ENCODE measurements around the gene TCF21. TPM values are rescaled to one million over a fixed set of nuclear protein-coding genes. Genes with fewer than 3 reads are reported as not detected.

Gene TCF21
- polyA plus RNA-seq, 1 donor from 2014 or later, result not detected

DNA sequence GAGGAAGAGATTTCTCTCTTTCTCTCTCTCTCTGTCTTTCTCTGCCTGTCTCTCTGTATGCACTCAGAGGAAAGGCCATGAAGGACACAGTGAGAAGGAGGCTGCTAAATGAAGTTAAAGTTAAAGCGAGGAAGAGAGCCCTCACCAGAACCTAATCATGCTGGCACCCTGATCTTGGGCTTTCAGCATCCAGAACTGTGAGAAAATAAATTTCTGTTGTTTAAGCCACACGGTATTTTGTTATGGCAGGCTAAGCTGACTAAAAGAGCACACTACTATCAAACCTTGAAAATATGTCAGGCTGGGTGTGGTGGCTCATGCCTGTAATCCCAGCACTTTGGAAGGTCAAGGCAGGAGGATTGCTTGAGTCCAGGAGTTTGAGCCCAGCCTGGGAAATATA is 8.0 kb upstream of the TCF21 start:
- H3K27me3 ChIP-seq (ENCODE audit: insufficient read depth, low read depth, low read length), result peaks cover 6% of the 10 kb centered on the region
- H3K79me2 ChIP-seq (replicated peaks; ENCODE audit: insufficient read depth, low read length), result no peaks in the 10 kb centered on the region
- H3K27ac ChIP-seq (ENCODE audit: low read length), result no peak overlapping the region
- H3K4me3 ChIP-seq (ENCODE audit: low read length), result no peak overlapping the region
- no peaks in the 10 kb centered on the region for H4K20me1 ChIP-seq (ENCODE audit: insufficient read depth)
- no peaks in the 10 kb centered on the region for H3K36me3 ChIP-seq (ENCODE audit: insufficient read depth, low read length)
- H3K4me2 ChIP-seq (ENCODE audit: low read length), result no peak overlapping the region
- no peak overlapping the region for H3K9ac ChIP-seq (ENCODE audit: low read length)
- H3F3A ChIP-seq (ENCODE audit: insufficient read depth, low read length, poor library complexity, severe bottlenecking), result no peaks in the 10 kb centered on the region
- no peaks in the 10 kb centered on the region for H3K9me2 ChIP-seq (ENCODE audit: insufficient read depth, low read length)
- no peaks in the 10 kb centered on the region for H3K9me3 ChIP-seq (ENCODE audit: low read length)
- TF ChIP-seq, protein P1, sequence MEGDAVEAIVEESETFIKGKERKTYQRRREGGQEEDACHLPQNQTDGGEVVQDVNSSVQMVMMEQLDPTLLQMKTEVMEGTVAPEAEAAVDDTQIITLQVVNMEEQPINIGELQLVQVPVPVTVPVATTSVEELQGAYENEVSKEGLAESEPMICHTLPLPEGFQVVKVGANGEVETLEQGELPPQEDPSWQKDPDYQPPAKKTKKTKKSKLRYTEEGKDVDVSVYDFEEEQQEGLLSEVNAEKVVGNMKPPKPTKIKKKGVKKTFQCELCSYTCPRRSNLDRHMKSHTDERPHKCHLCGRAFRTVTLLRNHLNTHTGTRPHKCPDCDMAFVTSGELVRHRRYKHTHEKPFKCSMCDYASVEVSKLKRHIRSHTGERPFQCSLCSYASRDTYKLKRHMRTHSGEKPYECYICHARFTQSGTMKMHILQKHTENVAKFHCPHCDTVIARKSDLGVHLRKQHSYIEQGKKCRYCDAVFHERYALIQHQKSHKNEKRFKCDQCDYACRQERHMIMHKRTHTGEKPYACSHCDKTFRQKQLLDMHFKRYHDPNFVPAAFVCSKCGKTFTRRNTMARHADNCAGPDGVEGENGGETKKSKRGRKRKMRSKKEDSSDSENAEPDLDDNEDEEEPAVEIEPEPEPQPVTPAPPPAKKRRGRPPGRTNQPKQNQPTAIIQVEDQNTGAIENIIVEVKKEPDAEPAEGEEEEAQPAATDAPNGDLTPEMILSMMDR (IDR thresholded peaks at IDR 0.05; ENCODE audit: poor library complexity, severe bottlenecking), result no peak
- TF ChIP-seq POLR2AphosphoS5 (IDR thresholded peaks at IDR 0.05), result no peak
- TF ChIP-seq TAF1 (IDR thresholded peaks at IDR 0.05; ENCODE audit: low read depth), result no peak
- TF ChIP-seq EZH2 (IDR thresholded peaks at IDR 0.05; ENCODE audit: borderline replicate concordance, insufficient read depth, low read length, poor library complexity, severe bottlenecking), result no peak
- TF ChIP-seq REST (IDR thresholded peaks at IDR 0.05; ENCODE audit: borderline replicate concordance), result no peak
- TF ChIP-seq RAD21 (conservative IDR thresholded peaks at IDR 0.05), result no peak
- no peak for TF ChIP-seq MXI1 (conservative IDR thresholded peaks at IDR 0.05; ENCODE audit: poor library complexity, severe bottlenecking)
- no peak overlapping the region for H2AFZ ChIP-seq (ENCODE audit: low read depth, low read length)

- Histone ChIP-seq H3K27ac (ENCODE audit: low read length) (no peak overlapping the region), H3K9ac (ENCODE audit: low read length) (no peak overlapping the region), H3K9me2 (ENCODE audit: insufficient read depth, low read length) (no peaks in the 10 kb centered on the region), H3K4me2 (ENCODE audit: low read length) (no peak overlapping the region), H3K4me3 (ENCODE audit: low read length) (no peak overlapping the region), H4K20me1 (ENCODE audit: insufficient read depth) (no peaks in the 10 kb centered on the region), H3K36me3 (ENCODE audit: insufficient read depth, low read length) (no peaks in the 10 kb centered on the region), H2AFZ (ENCODE audit: low read depth, low read length) (no peak overlapping the region), H3K9me3 (ENCODE audit: low read length) (no peaks in the 10 kb centered on the region), H3K79me2 (replicated peaks; ENCODE audit: insufficient read depth, low read length) (no peaks in the 10 kb centered on the region), H3F3A (ENCODE audit: insufficient read depth, low read length, poor library complexity, severe bottlenecking) (no peaks in the 10 kb centered on the region), H3K27me3 (ENCODE audit: insufficient read depth, low read depth, low read length) (peaks cover 60% of the 10 kb centered on the region)
- TF ChIP-seq, protein P1 (IDR thresholded peaks at IDR 0.05; ENCODE audit: poor library complexity, severe bottlenecking), result no peak
- no peak for TF ChIP-seq TAF1 (IDR thresholded peaks at IDR 0.05; ENCODE audit: low read depth)
- no peak for TF ChIP-seq REST (IDR thresholded peaks at IDR 0.05; ENCODE audit: borderline replicate concordance)
- no peak for TF ChIP-seq EZH2 (IDR thresholded peaks at IDR 0.05; ENCODE audit: borderline replicate concordance, insufficient read depth, low read length, poor library complexity, severe bottlenecking)
- TF ChIP-seq EP300 (conservative IDR thresholded peaks at IDR 0.05; ENCODE audit: poor library complexity, severe bottlenecking), result no peak
- TF ChIP-seq POLR2AphosphoS5 (IDR thresholded peaks at IDR 0.05), result no peak
Measured at GRCh38 chr6:133886104-133886775, 2.7 kb upstream of the TCF21 start.
